NCI-H1694 treated with DMSO at 0.1 percent for 48 hours (cell line): ENCODE data around the gene GPR89A.
"Not testable (repeated sequence)": the region's sequence is repeated elsewhere in the genome, so short reads cannot be mapped to it uniquely, and the experiment has no call there.

Experiments
- DNase-seq: peaks from one replicate; lab custom pipeline; 2025; lab: John Stamatoyannopoulos, UW

GPR89A gene

GRCh38 chr1:145686078-145686477 lies 78.3 kb downstream of the GPR89A start:
- not testable (repeated sequence) for DNase-seq

- no peak for DNase-seq
Observed at GRCh38 chr1:145688328-145688727, 80.5 kb downstream of the GPR89A start.

GRCh38 chr1:145688924-145689323 lies 81.1 kb downstream of the GPR89A start:
- no peak for DNase-seq

GRCh38 chr1:145689922-145690321 lies 82.1 kb downstream of the GPR89A start:
- no peak for DNase-seq

GRCh38 chr1:145690587-145691558 lies 83.1 kb downstream of the GPR89A start:
- DNase-seq: no peak

- no peak for DNase-seq
Observed at GRCh38 chr1:145692785-145693443, 85.1 kb downstream of the GPR89A start.

GRCh38 chr1:145695821-145696629 lies 88.2 kb downstream of the GPR89A start:
- no peak for DNase-seq

- DNase-seq: no peak
Observed at GRCh38 chr1:145696630-145696960, 88.8 kb downstream of the GPR89A start.

GRCh38 chr1:145701306-145701862 lies 93.6 kb downstream of the GPR89A start:
- no peak for DNase-seq

- no peak for DNase-seq
Observed at GRCh38 chr1:145702052-145702451, 94.3 kb downstream of the GPR89A start.

GRCh38 chr1:145702826-145703225 lies 95.0 kb downstream of the GPR89A start:
- no peak for DNase-seq

GRCh38 chr1:145705622-145706021 lies 97.8 kb downstream of the GPR89A start:
- DNase-seq: no peak

- DNase-seq: no peak
Observed at GRCh38 chr1:145706086-145706664, 98.4 kb downstream of the GPR89A start.

- no peak for DNase-seq
Observed at GRCh38 chr1:145707183-145707867, 99.5 kb downstream of the GPR89A start, which contains the start of gene PDZK1. PDZK1 (minus strand) TSS chr1:145707368; CDS start chr1:145688021, 19,347 bp downstream.

GRCh38 chr1:145708063-145708462 lies 100.3 kb downstream of the GPR89A start:
- no peak for DNase-seq

- DNase-seq: no peak
Observed at GRCh38 chr1:145710291-145711027, 102.7 kb downstream of the GPR89A start.

GRCh38 chr1:145711213-145711651 lies 103.4 kb downstream of the GPR89A start:
- DNase-seq: no peak

- DNase-seq: no peak
Observed at GRCh38 chr1:145714524-145715111, 106.8 kb downstream of the GPR89A start.

- no peak for DNase-seq
Observed at GRCh38 chr1:145716641-145717345, 109.0 kb downstream of the GPR89A start.
